Spleen (tissue), 11 donors: ENCODE measurements around the gene OSBPL10. TPM values are rescaled to one million over a fixed set of nuclear protein-coding genes. Genes with fewer than 3 reads are reported as not detected.
"Not testable (repeated sequence)": the region's sequence is repeated elsewhere in the genome, so short reads cannot be mapped to it uniquely, and the experiment has no call there.

Experiments
- DNase-seq: peaks from one replicate; pipeline ENCODE4 v3.0.0-alpha.2; 2020
- H3K27ac ChIP-seq, 8 donors: fragments of 200-600 bp; sonication (generic) in 7 of 8; 1 replicate in 4 of 8; 2 replicates in 4 of 8; pipeline versions ENCODE4 v1.5.0 to v1.8.0; 2016 to 2021; ENCODE audit warnings: inconsistent platforms in 4 of 8, mild to moderate bottlenecking in 4 of 8, moderate library complexity in 1 of 8
- H3K27me3 ChIP-seq, 7 donors: fragments of 200-600 bp; sonication (generic) in 6 of 7; replicated peaks in 1 of 7; 1 replicate in 4 of 7; 2 replicates in 3 of 7; pipeline versions ENCODE4 v1.5.0 to v1.8.0; 2016 to 2021; ENCODE audit warnings: inconsistent platforms in 3 of 7, mild to moderate bottlenecking in 1 of 7
- H3K36me3 ChIP-seq, 6 donors: fragments of 200-600 bp; sonication (generic) in 5 of 6; 1 replicate in 4 of 6; 2 replicates in 2 of 6; pipeline versions ENCODE4 v1.5.0 to v1.8.0; 2016 to 2021; ENCODE audit warnings: inconsistent platforms in 2 of 6
- H3K4me1 ChIP-seq, 6 donors: fragments of 200-600 bp; sonication (generic) in 5 of 6; 1 replicate in 3 of 6; 2 replicates in 3 of 6; pipeline versions ENCODE4 v1.5.0 to v1.8.0; 2016 to 2021; ENCODE audit warnings: inconsistent platforms in 3 of 6
- H3K4me3 ChIP-seq, 8 donors: fragments of 200-600 bp; sonication (generic) in 7 of 8; 1 replicate in 4 of 8; 2 replicates in 4 of 8; pipeline versions ENCODE4 v1.5.0 to v1.8.0; 2016 to 2021; ENCODE audit warnings: inconsistent platforms in 4 of 8, mild to moderate bottlenecking in 4 of 8, moderate library complexity in 2 of 8
- H3K9me3 ChIP-seq, 8 donors: fragments of 200-600 bp; sonication (generic) in 7 of 8; 1 replicate in 4 of 8; 2 replicates in 4 of 8; pipeline versions ENCODE4 v1.5.0 to v1.8.0; 2016 to 2021; ENCODE audit warnings: inconsistent platforms in 4 of 8
- CTCF ChIP-seq, 11 experiments: fragments of 200-600 bp in 7 of 11; fragments of 450-650 bp in 4 of 11; sonication (generic) in 4 of 11; IDR thresholded peaks in 8 of 11; conservative IDR thresholded peaks in 3 of 11; 1 replicate in 7 of 11; 2 replicates in 4 of 11; pipeline versions ENCODE4 v1.4.0 to v1.8.0; 2016 to 2021; ENCODE audit warnings: antibody characterized with exemption in 11 of 11, inconsistent platforms in 4 of 11, mild to moderate bottlenecking in 1 of 11
- POLR2A ChIP-seq, 3 donors: fragments of 450-650 bp; IDR thresholded peaks; one replicate each; pipeline ENCODE4 v1.5.1; 2017; ENCODE audit warnings: antibody characterized with exemption in 3 of 3, mild to moderate bottlenecking in 1 of 3
- POLR2AphosphoS5 ChIP-seq, 3 donors: sonication (generic); formaldehyde crosslinking; IDR thresholded peaks; one replicate each; pipeline ENCODE4 v1.5.1; 2017; ENCODE audit warnings: antibody characterized with exemption in 3 of 3
- WGBS, 5 donors: extraction: QIAGEN DNeasy Blood & Tissue Kit in 3 of 5; methylation state at CpG; one replicate each; pipeline versions ENCODE4 v1.1.5 to v1.1.7; 2013 to 2018; 5-methylcytosine and 5-hydroxymethylcytosine counted together
- intact Hi-C: fragments of 100-400 bp; cut with DNase I; formaldehyde crosslinking; loops from one replicate; pipeline ENCODE4 v1.15.0; 2023; ENCODE audit warnings: low total_unique reads
- polyA plus RNA-seq, 3 donors: library from polyadenylated mRNA; stranded (reverse); fragments of 200-250 nt; gene quantifications; one replicate each; pipeline ENCODE4 v1.2.1, GENCODE V29; 2013
- total RNA-seq, 7 donors: library from RNA; depleted of rRNA in 3 of 7; stranded (reverse); fragments of >200 nt in 3 of 7; fragmentation: NEBNext Ultra II Directional in 4 of 7; extraction: Animal tissue kit (Norgen Biotek cat#: 25700) in 4 of 7; gene quantifications; one replicate each; pipeline versions ENCODE4 v1.1.0 to v1.2.1, GENCODE V29; 2016 to 2021
- donor health status: healthy with polysubstance abuse.
- donor health status: DM: no; HTN: no; CAD: no; lungs with moderate emphysema.
- donor health status: DM: no; HTN: no; CAD: no.
- donor health status: Bipolar disorder and iron deficiency.
- donor health status: healthy.
- donor health status: DM: no; HTN: no; CAD: no.
- donor health status: DM: yes; HTN: yes; CAD: no.

Gene OSBPL10
- total and polyA plus RNA-seq, 10 donors = 3.8 to 95.1 (median 56.5) TPM

GRCh38 chr3:31875437-31875836, 105.6 kb downstream of the OSBPL10 start:
- intact Hi-C loops = no loop called here
- Histone ChIP-seq H3K4me3 (no peak overlapping the region), H3K27me3 (no peaks in the 10 kb centered on the region), H3K4me1 (peaks cover 0 to 8% (median 2%) of the 10 kb centered on the region in 6 donors), H3K36me3 (peaks cover 0 to 16% (median under 1%) of the 10 kb centered on the region in 6 donors), H3K9me3 (no peaks in the 10 kb centered on the region), H3K27ac (no peak overlapping the region)
- no peak for TF ChIP-seq CTCF (IDR thresholded peaks at IDR 0.05 in 8 of 11, conservative IDR thresholded peaks at IDR 0.05 in 3 of 11)
- TF ChIP-seq POLR2AphosphoS5 (IDR thresholded peaks at IDR 0.05) = no peak
- no peak for TF ChIP-seq POLR2A (IDR thresholded peaks at IDR 0.05)
- no peak for DNase-seq
- WGBS, 5 donors = 66 to 100% (median 95%) methylated on average over 2 of the region's 2 CpGs

- no peak overlapping the region for H3K4me3 ChIP-seq
- peaks cover 0 to 18% (median 2%) of the 10 kb centered on the region in 6 donors for H3K36me3 ChIP-seq
- TF ChIP-seq CTCF (IDR thresholded peaks at IDR 0.05 in 8 of 11, conservative IDR thresholded peaks at IDR 0.05 in 3 of 11) (no peak), POLR2A (IDR thresholded peaks at IDR 0.05) (no peak), POLR2AphosphoS5 (IDR thresholded peaks at IDR 0.05) (no peak)
- 87 to 96% (median 92%) methylated on average over 5 of the region's 5 CpGs for WGBS, 5 donors
- peaks cover 0 to 5% (median 0%) of the 10 kb centered on the region in 6 donors for H3K4me1 ChIP-seq
- H3K9me3 ChIP-seq = no peaks in the 10 kb centered on the region
- no peak overlapping the region for H3K27ac ChIP-seq
- no peaks in the 10 kb centered on the region for H3K27me3 ChIP-seq
- no peak for DNase-seq
- intact Hi-C loops = no loop called here
Measured at GRCh38 chr3:31873254-31873820, 107.7 kb downstream of the OSBPL10 start.

- Histone ChIP-seq H3K4me3 (no peak overlapping the region), H3K36me3 (peaks cover 0 to 18% (median 2%) of the 10 kb centered on the region in 6 donors), H3K9me3 (no peaks in the 10 kb centered on the region), H3K27me3 (no peaks in the 10 kb centered on the region), H3K27ac (no peak overlapping the region), H3K4me1 (peaks cover 0 to 5% (median 0%) of the 10 kb centered on the region in 6 donors)
- 91 to 95% (median 93%) methylated on average over 5 of the region's 5 CpGs for WGBS, 5 donors
- no peak for TF ChIP-seq POLR2A (IDR thresholded peaks at IDR 0.05)
- TF ChIP-seq CTCF (IDR thresholded peaks at IDR 0.05 in 8 of 11, conservative IDR thresholded peaks at IDR 0.05 in 3 of 11) = no peak
- TF ChIP-seq POLR2AphosphoS5 (IDR thresholded peaks at IDR 0.05) = no peak
- intact Hi-C loops = no loop called here
- no peak for DNase-seq
Measured at GRCh38 chr3:31871939-31872507, 109.0 kb downstream of the OSBPL10 start.

GRCh38 chr3:31870111-31870510, 111.0 kb downstream of the OSBPL10 start:
- H3K4me1 ChIP-seq, H3K4me3 ChIP-seq, H3K9me3 ChIP-seq, H3K36me3 ChIP-seq, intact Hi-C loops, H3K27ac ChIP-seq, DNase-seq, H3K27me3 ChIP-seq: not testable (repeated sequence)
- WGBS, 5 donors = 93 to 96% (median 94%) methylated on average over 13 to 28 of the region's 28 CpGs
